Endothelial cell of umbilical vein (primary cell): ENCODE data around the gene DUS1L. TPM values are rescaled to one million over a fixed set of nuclear protein-coding genes. Genes with fewer than 3 reads are reported as not detected.

Source experiments
- BruUV-seq: library from RNA; stranded (reverse); fragments of 400-500 nt; replicated peaks from 2 replicates; lab custom pipeline; 2021; lab: Mats Ljungman, UMichigan
- CTCF ChIA-PET: fragments of 300-600, 350-600 bp; sonication (Branson Sonifier 250); formaldehyde crosslinking; loops from one replicate; lab custom pipeline; 2021; ENCODE audit warnings: antibody characterized with exemption, inconsistent platforms; lab: Charles Lee
- POLR2A ChIA-PET: fragments of 300-600, 350-600 bp; sonication (Branson Sonifier 250); formaldehyde crosslinking; loops from one replicate; lab custom pipeline; 2021; ENCODE audit warnings: antibody characterized with exemption, inconsistent platforms; lab: Charles Lee
- DNase-seq: peaks from one replicate; pipeline ENCODE4 v3.0.0-alpha.2; 2011; ENCODE audit warnings: low read depth, low spot score
- FAIRE-seq: peaks from 2 replicates; lab custom pipeline; 2011; peaks lifted over from hg19 to GRCh38; lab: Jason Lieb, UNC
- H2AFZ ChIP-seq: 2 replicates; pipeline ENCODE4 v1.6.0; 2012; ENCODE audit warnings: low read depth, low read length, control low read depth, inconsistent platforms
- H3K27ac ChIP-seq: 2 replicates; pipeline ENCODE4 v1.5.1; 2011; ENCODE audit warnings: low read depth, mild to moderate bottlenecking, control low read depth, low read length, moderate library complexity; ENCODE audit not compliant: insufficient read depth
- H3K27me3 ChIP-seq, 2 experiments: 2 replicates each; pipeline versions ENCODE4 v1.6.0 to v1.6.1; 2011; ENCODE audit warnings: low read length in 2 of 2, mixed read lengths in 1 of 2; ENCODE audit not compliant: control insufficient read depth in 2 of 2, insufficient read depth in 2 of 2
- H3K36me3 ChIP-seq, 2 experiments: 2 replicates in 1 of 2; 3 replicates in 1 of 2; pipeline ENCODE4 v1.5.1; 2011; ENCODE audit warnings: low read length in 2 of 2, mild to moderate bottlenecking in 1 of 2, moderate library complexity in 1 of 2; ENCODE audit not compliant: control insufficient read depth in 2 of 2, insufficient read depth in 2 of 2; ENCODE audit errors: extremely low read depth in 1 of 2
- H3K4me1 ChIP-seq: 3 replicates; pipeline ENCODE4 v1.5.1; 2011; ENCODE audit warnings: mild to moderate bottlenecking, low read length; ENCODE audit not compliant: control insufficient read depth, insufficient read depth; ENCODE audit errors: extremely low read depth
- H3K4me2 ChIP-seq: 2 replicates; pipeline ENCODE4 v1.6.1; 2011; ENCODE audit warnings: low read length, control low read depth, mixed read lengths; ENCODE audit not compliant: insufficient read depth
- H3K4me3 ChIP-seq, 3 experiments: fragments of 200-600 bp in 1 of 3; sonication (generic), shearing (Covaris generic) in 1 of 3; replicated peaks in 1 of 3; 2 replicates each; pipeline ENCODE4 v1.5.1; 2011 to 2016; ENCODE audit warnings: control low read depth in 3 of 3, low read length in 3 of 3, mild to moderate bottlenecking in 2 of 3, inconsistent platforms in 1 of 3, low read depth in 1 of 3, moderate library complexity in 1 of 3; ENCODE audit not compliant: insufficient read depth in 1 of 3
- H3K79me2 ChIP-seq: 2 replicates; pipeline ENCODE4 v1.6.0; 2012; ENCODE audit warnings: low read length, inconsistent platforms; ENCODE audit not compliant: control insufficient read depth, insufficient read depth
- H3K9ac ChIP-seq: replicated peaks from 2 replicates; pipeline ENCODE3; 2011; ENCODE audit warnings: low read length, control low read depth; ENCODE audit not compliant: insufficient read depth; ENCODE audit errors: extremely low read depth
- H3K9me1 ChIP-seq: replicated peaks from 3 replicates; pipeline ENCODE4 v1.6.0; 2011; ENCODE audit warnings: mild to moderate bottlenecking, low read length; ENCODE audit not compliant: control insufficient read depth, insufficient read depth; ENCODE audit errors: extremely low read depth
- H3K9me3 ChIP-seq: replicated peaks from 2 replicates; pipeline ENCODE4 v1.5.1; 2012; ENCODE audit warnings: low read length, inconsistent platforms; ENCODE audit not compliant: control insufficient read depth, insufficient read depth
- H4K20me1 ChIP-seq: replicated peaks from 2 replicates; pipeline ENCODE3; 2011; ENCODE audit warnings: mild to moderate bottlenecking, low read length; ENCODE audit not compliant: control insufficient read depth, insufficient read depth; ENCODE audit errors: extremely low read depth
- CTCF ChIP-seq, 2 donors: IDR thresholded peaks; 1 replicate in 1 of 2; 2 replicates in 1 of 2; pipeline ENCODE4 v1.5.1; 2011; ENCODE audit warnings: low read length in 2 of 2, mild to moderate bottlenecking in 2 of 2, moderate library complexity in 2 of 2, control low read depth in 1 of 2, inconsistent platforms in 1 of 2, low read depth in 1 of 2; ENCODE audit not compliant: insufficient read depth in 1 of 2; ENCODE audit errors: extremely low read depth in 1 of 2
- EZH2 ChIP-seq: IDR thresholded peaks from 2 replicates; pipeline ENCODE4 v1.6.1; 2012; ENCODE audit warnings: borderline replicate concordance, low read depth, mild to moderate bottlenecking, moderate library complexity, low read length, inconsistent platforms; ENCODE audit not compliant: severe bottlenecking
- FOS ChIP-seq: IDR thresholded peaks from 2 replicates; pipeline ENCODE4 v1.6.1; 2011; ENCODE audit warnings: mild to moderate bottlenecking, low read length, moderate library complexity, borderline replicate concordance; ENCODE audit not compliant: insufficient read depth
- GATA2 ChIP-seq: IDR thresholded peaks from 2 replicates; pipeline ENCODE4 v1.7.0; 2011; ENCODE audit warnings: low read depth, mild to moderate bottlenecking, moderate library complexity, mixed read lengths, low read length; ENCODE audit not compliant: insufficient read length, insufficient read depth
- JUN ChIP-seq: IDR thresholded peaks from 2 replicates; pipeline ENCODE4 v1.6.1; 2011; ENCODE audit warnings: borderline replicate concordance, low read depth; ENCODE audit not compliant: insufficient read length, insufficient read depth
- MAX ChIP-seq: IDR thresholded peaks from 2 replicates; pipeline ENCODE4 v1.6.1; 2011; ENCODE audit not compliant: insufficient read depth, insufficient read length
- MYC ChIP-seq: IDR thresholded peaks from one replicate; pipeline ENCODE4 v1.6.1; 2011; ENCODE audit warnings: mild to moderate bottlenecking, low read depth, low read length
- POLR2A ChIP-seq: IDR thresholded peaks from 2 replicates; pipeline ENCODE4 v1.6.1; 2012; ENCODE audit warnings: low read depth, mild to moderate bottlenecking, control low read depth, low read length
- POLR2AphosphoS5 ChIP-seq: IDR thresholded peaks from 2 replicates; pipeline ENCODE4 v1.6.1; 2012; ENCODE audit warnings: low read depth, mild to moderate bottlenecking, control low read depth, low read length, moderate library complexity; ENCODE audit not compliant: insufficient read depth
- dilution Hi-C: fragments of 300-500 bp; cut with MboI; formaldehyde crosslinking; loops from one replicate; pipeline ENCODE4 v1.15.0; 2019; ENCODE audit warnings: low sequenced_read_pairs; ENCODE audit not compliant: extremely low pct_ligation_motif_present
- intact Hi-C: fragments of 100-400 bp; cut with micrococcal nuclease; formaldehyde crosslinking; loops from one replicate; pipeline ENCODE4 v1.10.0; 2022
- polyA plus RNA-seq, 4 experiments: library from polyadenylated mRNA; depleted of rRNA in 3 of 4; stranded (reverse) in 3 of 4; unstranded in 1 of 4; fragments of >200 nt; gene quantifications; 2 replicates each; pipeline versions ENCODE4 v1.2.1 to v1.2.3, GENCODE V29; 2011 to 2012; ENCODE audit warnings: missing spikeins in 1 of 4
- total RNA-seq: library from RNA; stranded (reverse); gene quantifications from 2 replicates; pipeline ENCODE4 v1.2.3, GENCODE V29; 2021

Gene DUS1L
- total and polyA plus RNA-seq, 2 donors (not counting 3 experiments of a cell fraction or from before 2014, with no cell fraction given) = 60.1 to 92.9 TPM

- Histone ChIP-seq H3K79me2 (peaks cover 4% of the 10 kb centered on the region), H4K20me1 (no peaks in the 10 kb centered on the region), H3K27me3 (no peaks in the 10 kb centered on the region), H3K4me3 (peak within 1 kb of the TSS; percentile 51 to 78 (median 59)), H3K4me2 (peak within 1 kb of the TSS; percentile 80), H3K9me1 (no peaks in the 10 kb centered on the region), H3K9me3 (no peaks in the 10 kb centered on the region), H3K9ac (peak within 1 kb of the TSS; percentile 41), H3K27ac (no peak within 1 kb of the TSS), H3K4me1 (peaks cover 11% of the 10 kb centered on the region), H2AFZ (peak within 1 kb of the TSS; percentile 92), H3K36me3 (no peaks in the 10 kb centered on the region)
- dilution Hi-C loops (no loop called here), intact Hi-C loops (loop anchor here (2.0 to 10.0 kb wide), 3 partner anchors 67 to 383 kb away; partner anchors contain the start of genes FASN, HEXD and OGFOD3)
- ChIA-PET POLR2A (no interaction called here), CTCF (interaction anchor here (0.9 to 4.2 kb wide), 19 partner anchors 10 to 290 kb away, joined by 3 to 127 read pairs (median 6); partner anchors contain the start of genes CENPX, CSNK1D, FASN and GPS1)
- BruUV-seq = no TSS peak
- no peak for TF ChIP-seq MAX
- no peak for TF ChIP-seq JUN
- no peak for TF ChIP-seq GATA2
- no peak for TF ChIP-seq FOS
- no peak for TF ChIP-seq POLR2A
- no peak for TF ChIP-seq EZH2
- no peak for TF ChIP-seq CTCF (IDR thresholded peaks at IDR 0.05; ENCODE audit: extremely low read depth in 1 of 2, insufficient read depth in 1 of 2, low read depth in 1 of 2, low read length in 2 of 2)
- no peak for TF ChIP-seq POLR2AphosphoS5
- no peak for TF ChIP-seq MYC
- FAIRE-seq (no peak), DNase-seq (no peak)
Observed at GRCh38 chr17:82031303-82031884, 34.2 kb downstream of the DUS1L start, which contains the start of gene RAC3. RAC3 (plus strand) TSS chr17:82031678; CDS start chr17:82031762, 84 bp downstream.
